K562 (cell line): ENCODE measurements around the gene ZNF652. TPM values are rescaled to one million over a fixed set of nuclear protein-coding genes. Genes with fewer than 3 reads are reported as not detected.

Experiments
- ARID1B ChIP-seq: fragments of 450-650 bp; IDR thresholded peaks from 2 replicates; pipeline ENCODE4 v1.6.1; 2016; ENCODE audit warnings: antibody characterized with exemption, mild to moderate bottlenecking, inconsistent platforms
- ATF1 ChIP-seq, 2 experiments: fragments of 450-650 bp in 1 of 2; IDR thresholded peaks; 2 replicates each; pipeline ENCODE4 v1.6.1; 2016; ENCODE audit warnings: missing compliant biosample characterization in 1 of 2, missing genetic modification characterization in 1 of 2
- ELF2 ChIP-seq: fragments of 250-450 bp; sonication (Bioruptor Pico); IDR thresholded peaks from 2 replicates; pipeline ENCODE4 v1.5.0; 2021; ENCODE audit warnings: mild to moderate bottlenecking
- ERF ChIP-seq: fragments of 450-650 bp; formaldehyde crosslinking; IDR thresholded peaks from 2 replicates; pipeline ENCODE4 v1.4.0; 2020; ENCODE audit warnings: mild to moderate bottlenecking, mixed read lengths
- ETV5 ChIP-seq: sonication (generic); formaldehyde crosslinking; IDR thresholded peaks from 2 replicates; pipeline ENCODE4 v1.4.0; 2020; ENCODE audit warnings: low read depth, mild to moderate bottlenecking, missing genetic modification reagents
- HDAC2 ChIP-seq: fragments of 450-650 bp; IDR thresholded peaks from 2 replicates; pipeline ENCODE4 v1.6.1; 2016; ENCODE audit warnings: mild to moderate bottlenecking
- JUND ChIP-seq, 2 experiments: IDR thresholded peaks; 2 replicates in 1 of 2; 3 replicates in 1 of 2; pipeline ENCODE4 v1.6.1; 2011; ENCODE audit warnings: borderline replicate concordance in 2 of 2, low read depth in 2 of 2, low read length in 2 of 2, improper control_type of control experiment in 1 of 2, missing biosample characterization in 1 of 2, missing genetic modification characterization in 1 of 2, missing genetic modification reagents in 1 of 2
- MEIS2 ChIP-seq: fragments of 450-650 bp; IDR thresholded peaks from 2 replicates; pipeline ENCODE4 v1.6.1; 2014; ENCODE audit warnings: mild to moderate bottlenecking; ENCODE audit not compliant: partially characterized antibody
- NCOA1 ChIP-seq: fragments of 450-650 bp; IDR thresholded peaks from 2 replicates; pipeline ENCODE4 v1.6.1; 2016; ENCODE audit warnings: low read depth
- NFE2L1 ChIP-seq: fragments of 450-650 bp; IDR thresholded peaks from 2 replicates; pipeline ENCODE4 v1.6.1; 2016; ENCODE audit warnings: missing genetic modification characterization, low read depth, mild to moderate bottlenecking, missing compliant biosample characterization, moderate library complexity, borderline replicate concordance
- NR2C2 ChIP-seq, 2 experiments: fragments of 200-800 bp in 1 of 2; sonication (Bioruptor generic) in 1 of 2; sonication (generic) in 1 of 2; formaldehyde crosslinking in 1 of 2; IDR thresholded peaks; 2 replicates each; pipeline versions ENCODE4 v1.6.1 to v1.8.0; 2016 to 2022; ENCODE audit warnings: mild to moderate bottlenecking in 1 of 2, missing compliant biosample characterization in 1 of 2, missing genetic modification characterization in 1 of 2, missing genetic modification reagents in 1 of 2
- PTRF ChIP-seq: fragments of 450-650 bp; IDR thresholded peaks from 2 replicates; pipeline ENCODE4 v1.6.1; 2016; ENCODE audit warnings: mild to moderate bottlenecking, missing genetic modification characterization, missing compliant biosample characterization
- SRSF3 ChIP-seq: fragments of 200-400 bp; formaldehyde crosslinking; IDR thresholded peaks from 2 replicates; pipeline ENCODE4 v1.6.1; 2016; ENCODE audit warnings: mild to moderate bottlenecking, low read length, moderate library complexity; ENCODE audit not compliant: insufficient read depth
- TEAD4 ChIP-seq, 2 experiments: sonication (generic) in 1 of 2; formaldehyde crosslinking in 1 of 2; IDR thresholded peaks; 2 replicates each; pipeline versions ENCODE4 v1.6.1 to v1.8.0; 2012 to 2022; ENCODE audit warnings: borderline replicate concordance in 1 of 2, inconsistent platforms in 1 of 2, low read length in 1 of 2, mild to moderate bottlenecking in 1 of 2, missing genetic modification reagents in 1 of 2
- XRCC3 ChIP-seq: fragments of 450-650 bp; IDR thresholded peaks from 2 replicates; pipeline ENCODE4 v1.6.1; 2017; ENCODE audit warnings: mild to moderate bottlenecking, moderate library complexity
- ZBTB1 ChIP-seq: sonication (generic); formaldehyde crosslinking; IDR thresholded peaks from 2 replicates; pipeline ENCODE4 v1.8.1; 2023; ENCODE audit warnings: missing genetic modification reagents, low read depth, mild to moderate bottlenecking, borderline replicate concordance
- ZNF217 ChIP-seq: sonication (generic); formaldehyde crosslinking; IDR thresholded peaks from 2 replicates; pipeline ENCODE4 v1.8.0; 2022; ENCODE audit warnings: mild to moderate bottlenecking, missing genetic modification reagents
- ZNF274 ChIP-seq: IDR thresholded peaks from 2 replicates; pipeline ENCODE4 v1.6.1; 2011; ENCODE audit warnings: low read depth, mild to moderate bottlenecking, low read length, moderate library complexity, borderline replicate concordance
- ZNF311 ChIP-seq: fragments of 250-450 bp; sonication (Bioruptor Pico); IDR thresholded peaks from 2 replicates; pipeline ENCODE4 v1.4.0; 2020; ENCODE audit warnings: mild to moderate bottlenecking, moderate library complexity
- ZNF445 ChIP-seq: fragments of 250-450 bp; sonication (Bioruptor Pico); IDR thresholded peaks from 2 replicates; pipeline ENCODE4 v1.4.0; 2020; ENCODE audit warnings: low read depth, mild to moderate bottlenecking, moderate library complexity
- ZNF75A ChIP-seq: fragments of 450-650 bp; formaldehyde crosslinking; IDR thresholded peaks from 2 replicates; pipeline ENCODE4 v1.4.0; 2020; ENCODE audit warnings: mild to moderate bottlenecking
- polyA plus RNA-seq, 8 experiments: library from polyadenylated mRNA; depleted of rRNA in 4 of 8; stranded (reverse) in 5 of 8; unstranded in 3 of 8; fragments of >200 nt; fragmentation: Nextera tagmentation in 2 of 8; fragmentation: Illumina TruSeq in 1 of 8; extraction: Ambion mirVana in 2 of 8; extraction: Trizol in 1 of 8; gene quantifications; 2 replicates each; pipeline versions ENCODE4 v1.2.1 to v1.2.3, GENCODE V29; 2011 to 2014; ENCODE audit warnings: inconsistent platforms in 1 of 8, missing spikeins in 1 of 8
- total RNA-seq, 7 experiments: library from RNA; depleted of rRNA in 6 of 7; stranded (reverse); fragments of >200 nt in 6 of 7; fragmentation: Illumina TruSeq in 2 of 7; extraction: Trizol in 2 of 7; gene quantifications; 2 replicates each; pipeline versions ENCODE4 v1.2.1 to v1.2.3, GENCODE V29; 2011 to 2021; ENCODE audit warnings: low replicate concordance in 1 of 7
- TF ChIP-seq, protein P1 (sequence below): fragments of 450-650 bp; IDR thresholded peaks from 2 replicates; pipeline ENCODE4 v1.6.1; 2016
- TF ChIP-seq, protein P2 (sequence below): fragments of 200-800 bp; sonication (Bioruptor generic); IDR thresholded peaks from 2 replicates; pipeline ENCODE4 v1.6.1; 2017; ENCODE audit warnings: missing genetic modification characterization, missing compliant biosample characterization
- TF ChIP-seq, protein P3 (sequence below): IDR thresholded peaks from 2 replicates; pipeline ENCODE4 v1.6.1; 2011; ENCODE audit warnings: borderline replicate concordance, low read depth, mild to moderate bottlenecking, moderate library complexity, low read length; ENCODE audit not compliant: insufficient read depth, poor library complexity, severe bottlenecking

Gene ZNF652
- total and polyA plus RNA-seq, 9 of the 15 experiments (the other 6 are each of a cell fraction or from before 2014, with no cell fraction given): 5.1 to 15.5 (median 7.8) TPM

DNA sequence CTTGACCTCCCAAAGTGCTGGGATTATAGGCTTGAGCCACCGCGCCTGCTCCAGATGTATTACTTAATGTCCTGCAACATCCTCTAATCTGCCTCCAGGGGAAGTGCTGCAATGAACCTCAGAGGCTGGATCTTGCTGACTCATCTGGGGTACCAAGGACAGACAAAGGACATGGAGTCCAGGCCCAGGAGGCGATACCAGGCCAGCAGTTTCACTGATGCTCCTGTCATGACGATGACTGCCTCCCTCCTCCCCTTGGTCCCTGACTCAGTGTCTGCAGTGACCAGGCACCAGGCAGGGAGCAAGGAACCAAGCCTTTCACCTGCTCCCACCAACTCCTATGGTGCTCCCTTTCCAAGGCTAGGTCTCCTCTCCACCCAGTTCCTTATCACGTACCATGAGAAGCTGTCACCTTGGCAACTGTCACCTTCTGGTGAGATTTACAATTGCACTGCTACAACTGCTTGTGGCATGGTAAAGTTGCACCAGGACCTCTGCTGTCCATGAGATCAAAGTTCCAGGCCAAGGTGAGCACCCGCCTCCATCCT is 109.8 kb downstream of the ZNF652 start (continued):
- TF ChIP-seq MEIS2 (peak; percentile 90), ERF (CRISPR knock-in tag) (no peak), SRSF3 (no peak), XRCC3 (no peak), ZBTB1 (CRISPR knock-in tag) (no peak), ZNF274 (no peak), JUND (IDR thresholded peaks at IDR 0.05; ENCODE audit: borderline replicate concordance, low read depth, low read length) (peak; percentile 60; the same call in 1 of the 2 replicates), JUND (tag; IDR thresholded peaks at IDR 0.05; ENCODE audit: borderline replicate concordance, low read depth, low read length) (peak; percentile 57; the same call in 2 of the 3 replicates), NR2C2 (CRISPR knock-in tag; IDR thresholded peaks at IDR 0.05) (no peak), NR2C2 (tag; IDR thresholded peaks at IDR 0.05) (peak; percentile 47; the same call in 1 of the 2 replicates), ZNF75A (CRISPR knock-in tag) (no peak), NCOA1 (no peak), ZNF311 (CRISPR knock-in tag) (no peak), PTRF (no peak), ELF2 (CRISPR knock-in tag) (no peak), TEAD4 (IDR thresholded peaks at IDR 0.05; ENCODE audit: low read length) (peak; percentile 10; the same call in 1 of the 2 replicates), TEAD4 (CRISPR knock-in tag; IDR thresholded peaks at IDR 0.05; ENCODE audit: borderline replicate concordance) (no peak), ZNF445 (CRISPR knock-in tag) (no peak), HDAC2 (peak; percentile 91), ARID1B (peak; percentile 70), ZNF217 (CRISPR knock-in tag) (no peak), NFE2L1 (tag) (peak; percentile 72; the same call in 1 of the 2 replicates), ETV5 (CRISPR knock-in tag) (peak; percentile 31; the same call in 1 of the 2 replicates), ATF1 (CRISPR knock-in tag; IDR thresholded peaks at IDR 0.05) (no peak), ATF1 (tag; IDR thresholded peaks at IDR 0.05) (no peak)
- TF ChIP-seq, protein P1, sequence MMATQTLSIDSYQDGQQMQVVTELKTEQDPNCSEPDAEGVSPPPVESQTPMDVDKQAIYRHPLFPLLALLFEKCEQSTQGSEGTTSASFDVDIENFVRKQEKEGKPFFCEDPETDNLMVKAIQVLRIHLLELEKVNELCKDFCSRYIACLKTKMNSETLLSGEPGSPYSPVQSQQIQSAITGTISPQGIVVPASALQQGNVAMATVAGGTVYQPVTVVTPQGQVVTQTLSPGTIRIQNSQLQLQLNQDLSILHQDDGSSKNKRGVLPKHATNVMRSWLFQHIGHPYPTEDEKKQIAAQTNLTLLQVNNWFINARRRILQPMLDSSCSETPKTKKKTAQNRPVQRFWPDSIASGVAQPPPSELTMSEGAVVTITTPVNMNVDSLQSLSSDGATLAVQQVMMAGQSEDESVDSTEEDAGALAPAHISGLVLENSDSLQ: peak; percentile 98
- TF ChIP-seq, protein P2, sequence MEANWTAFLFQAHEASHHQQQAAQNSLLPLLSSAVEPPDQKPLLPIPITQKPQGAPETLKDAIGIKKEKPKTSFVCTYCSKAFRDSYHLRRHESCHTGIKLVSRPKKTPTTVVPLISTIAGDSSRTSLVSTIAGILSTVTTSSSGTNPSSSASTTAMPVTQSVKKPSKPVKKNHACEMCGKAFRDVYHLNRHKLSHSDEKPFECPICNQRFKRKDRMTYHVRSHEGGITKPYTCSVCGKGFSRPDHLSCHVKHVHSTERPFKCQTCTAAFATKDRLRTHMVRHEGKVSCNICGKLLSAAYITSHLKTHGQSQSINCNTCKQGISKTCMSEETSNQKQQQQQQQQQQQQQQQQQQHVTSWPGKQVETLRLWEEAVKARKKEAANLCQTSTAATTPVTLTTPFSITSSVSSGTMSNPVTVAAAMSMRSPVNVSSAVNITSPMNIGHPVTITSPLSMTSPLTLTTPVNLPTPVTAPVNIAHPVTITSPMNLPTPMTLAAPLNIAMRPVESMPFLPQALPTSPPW (CRISPR knock-in tag): no peak
- TF ChIP-seq, protein P3, sequence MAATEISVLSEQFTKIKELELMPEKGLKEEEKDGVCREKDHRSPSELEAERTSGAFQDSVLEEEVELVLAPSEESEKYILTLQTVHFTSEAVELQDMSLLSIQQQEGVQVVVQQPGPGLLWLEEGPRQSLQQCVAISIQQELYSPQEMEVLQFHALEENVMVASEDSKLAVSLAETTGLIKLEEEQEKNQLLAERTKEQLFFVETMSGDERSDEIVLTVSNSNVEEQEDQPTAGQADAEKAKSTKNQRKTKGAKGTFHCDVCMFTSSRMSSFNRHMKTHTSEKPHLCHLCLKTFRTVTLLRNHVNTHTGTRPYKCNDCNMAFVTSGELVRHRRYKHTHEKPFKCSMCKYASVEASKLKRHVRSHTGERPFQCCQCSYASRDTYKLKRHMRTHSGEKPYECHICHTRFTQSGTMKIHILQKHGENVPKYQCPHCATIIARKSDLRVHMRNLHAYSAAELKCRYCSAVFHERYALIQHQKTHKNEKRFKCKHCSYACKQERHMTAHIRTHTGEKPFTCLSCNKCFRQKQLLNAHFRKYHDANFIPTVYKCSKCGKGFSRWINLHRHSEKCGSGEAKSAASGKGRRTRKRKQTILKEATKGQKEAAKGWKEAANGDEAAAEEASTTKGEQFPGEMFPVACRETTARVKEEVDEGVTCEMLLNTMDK: no peak
